Erythroblast (primary cell): Measurements from ENCODE around the gene KIAA1958.

Source experiments
- GATA1 ChIP-seq: IDR thresholded peaks from 2 replicates; pipeline ENCODE4 v1.6.1; 2011; ENCODE audit warnings: low read depth, mild to moderate bottlenecking, control low read depth, low read length, moderate library complexity
- POLR2A ChIP-seq: IDR thresholded peaks from 2 replicates; pipeline ENCODE4 v1.6.1; 2011; ENCODE audit warnings: mild to moderate bottlenecking, low read length

- TF ChIP-seq POLR2A (no peak), GATA1 (no peak)
Observed at GRCh38 chr9:112555101-112555643, 68.5 kb downstream of the KIAA1958 start.
